GM21526 (cell line): Measurements from ENCODE around the gene KCNJ6.
"Not testable (repeated sequence)": the region's sequence is repeated elsewhere in the genome, so short reads cannot be mapped to it uniquely, and the experiment has no call there.

ENCODE experiments used
- ATAC-seq: cut with Tn5 transposase; IDR thresholded peaks from one replicate; pipeline ENCODE4 v1.9.1; 2021; ENCODE audit warnings: moderate library complexity; ENCODE audit not compliant: unreplicated experiment, low FRiP score

KCNJ6 gene

GRCh38 chr21:37658817-37659458 lies 257.3 kb downstream of the KCNJ6 start:
- ATAC-seq, result no peak

GRCh38 chr21:37658121-37658816 lies 258.0 kb downstream of the KCNJ6 start:
- ATAC-seq, result no peak

- ATAC-seq, result no peak
Observed at GRCh38 chr21:37656899-37657298, 259.4 kb downstream of the KCNJ6 start.

- ATAC-seq, result no peak
Observed at GRCh38 chr21:37655611-37656300, 260.5 kb downstream of the KCNJ6 start.

GRCh38 chr21:37654596-37654995 lies 261.7 kb downstream of the KCNJ6 start:
- ATAC-seq, result no peak

- ATAC-seq, result no peak
Observed at GRCh38 chr21:37653201-37653600, 263.1 kb downstream of the KCNJ6 start.

GRCh38 chr21:37647781-37648180 lies 268.5 kb downstream of the KCNJ6 start:
- no peak for ATAC-seq

GRCh38 chr21:37646761-37647160 lies 269.5 kb downstream of the KCNJ6 start:
- ATAC-seq, result not testable (repeated sequence)

- ATAC-seq, result no peak
Observed at GRCh38 chr21:37645848-37646247, 270.4 kb downstream of the KCNJ6 start.

- no peak for ATAC-seq
Observed at GRCh38 chr21:37644636-37645035, 271.6 kb downstream of the KCNJ6 start.

GRCh38 chr21:37643862-37644261 lies 272.4 kb downstream of the KCNJ6 start:
- not testable (repeated sequence) for ATAC-seq

- peak; percentile 56 for ATAC-seq
Observed at GRCh38 chr21:37642493-37642892, 273.8 kb downstream of the KCNJ6 start.

GRCh38 chr21:37639756-37640155 lies 276.5 kb downstream of the KCNJ6 start:
- ATAC-seq, result no peak

- no peak for ATAC-seq
Observed at GRCh38 chr21:37636152-37636860, 280.0 kb downstream of the KCNJ6 start.

GRCh38 chr21:37631319-37632117 lies 284.7 kb downstream of the KCNJ6 start:
- ATAC-seq, result no peak

GRCh38 chr21:37630872-37631271 lies 285.4 kb downstream of the KCNJ6 start:
- ATAC-seq, result no peak

- no peak for ATAC-seq
Observed at GRCh38 chr21:37628362-37628761, 287.9 kb downstream of the KCNJ6 start.

GRCh38 chr21:37627561-37627960 lies 288.7 kb downstream of the KCNJ6 start:
- no peak for ATAC-seq

GRCh38 chr21:37627074-37627473 lies 289.2 kb downstream of the KCNJ6 start:
- no peak for ATAC-seq

- ATAC-seq, result no peak
Observed at GRCh38 chr21:37626320-37626719, 289.9 kb downstream of the KCNJ6 start.
